HFF-Myc (cell line): Measurements from ENCODE around the gene PGAP3.
"Not testable (repeated sequence)": the region's sequence is repeated elsewhere in the genome, so short reads cannot be mapped to it uniquely, and the experiment has no call there.

Source experiments
- DNase-seq: peaks from one replicate; pipeline ENCODE4 v3.0.0-alpha.2; 2011; ENCODE audit warnings: low read depth; ENCODE audit errors: extremely low read depth
- H3K4me3 ChIP-seq: replicated peaks from 2 replicates; pipeline ENCODE4 v1.5.1; 2011; ENCODE audit warnings: low read depth, mild to moderate bottlenecking, control low read depth, low read length
- TF ChIP-seq, protein P1 (sequence below): IDR thresholded peaks from 2 replicates; pipeline ENCODE4 v1.5.1; 2012; ENCODE audit warnings: mild to moderate bottlenecking, low read depth, low read length, control low read depth; ENCODE audit errors: missing control alignments

The PGAP3 gene

GRCh38 chr17:39701012-39701783 lies 13.3 kb upstream of the PGAP3 start:
- TF ChIP-seq, protein P1, sequence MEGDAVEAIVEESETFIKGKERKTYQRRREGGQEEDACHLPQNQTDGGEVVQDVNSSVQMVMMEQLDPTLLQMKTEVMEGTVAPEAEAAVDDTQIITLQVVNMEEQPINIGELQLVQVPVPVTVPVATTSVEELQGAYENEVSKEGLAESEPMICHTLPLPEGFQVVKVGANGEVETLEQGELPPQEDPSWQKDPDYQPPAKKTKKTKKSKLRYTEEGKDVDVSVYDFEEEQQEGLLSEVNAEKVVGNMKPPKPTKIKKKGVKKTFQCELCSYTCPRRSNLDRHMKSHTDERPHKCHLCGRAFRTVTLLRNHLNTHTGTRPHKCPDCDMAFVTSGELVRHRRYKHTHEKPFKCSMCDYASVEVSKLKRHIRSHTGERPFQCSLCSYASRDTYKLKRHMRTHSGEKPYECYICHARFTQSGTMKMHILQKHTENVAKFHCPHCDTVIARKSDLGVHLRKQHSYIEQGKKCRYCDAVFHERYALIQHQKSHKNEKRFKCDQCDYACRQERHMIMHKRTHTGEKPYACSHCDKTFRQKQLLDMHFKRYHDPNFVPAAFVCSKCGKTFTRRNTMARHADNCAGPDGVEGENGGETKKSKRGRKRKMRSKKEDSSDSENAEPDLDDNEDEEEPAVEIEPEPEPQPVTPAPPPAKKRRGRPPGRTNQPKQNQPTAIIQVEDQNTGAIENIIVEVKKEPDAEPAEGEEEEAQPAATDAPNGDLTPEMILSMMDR = no peak

DNA sequence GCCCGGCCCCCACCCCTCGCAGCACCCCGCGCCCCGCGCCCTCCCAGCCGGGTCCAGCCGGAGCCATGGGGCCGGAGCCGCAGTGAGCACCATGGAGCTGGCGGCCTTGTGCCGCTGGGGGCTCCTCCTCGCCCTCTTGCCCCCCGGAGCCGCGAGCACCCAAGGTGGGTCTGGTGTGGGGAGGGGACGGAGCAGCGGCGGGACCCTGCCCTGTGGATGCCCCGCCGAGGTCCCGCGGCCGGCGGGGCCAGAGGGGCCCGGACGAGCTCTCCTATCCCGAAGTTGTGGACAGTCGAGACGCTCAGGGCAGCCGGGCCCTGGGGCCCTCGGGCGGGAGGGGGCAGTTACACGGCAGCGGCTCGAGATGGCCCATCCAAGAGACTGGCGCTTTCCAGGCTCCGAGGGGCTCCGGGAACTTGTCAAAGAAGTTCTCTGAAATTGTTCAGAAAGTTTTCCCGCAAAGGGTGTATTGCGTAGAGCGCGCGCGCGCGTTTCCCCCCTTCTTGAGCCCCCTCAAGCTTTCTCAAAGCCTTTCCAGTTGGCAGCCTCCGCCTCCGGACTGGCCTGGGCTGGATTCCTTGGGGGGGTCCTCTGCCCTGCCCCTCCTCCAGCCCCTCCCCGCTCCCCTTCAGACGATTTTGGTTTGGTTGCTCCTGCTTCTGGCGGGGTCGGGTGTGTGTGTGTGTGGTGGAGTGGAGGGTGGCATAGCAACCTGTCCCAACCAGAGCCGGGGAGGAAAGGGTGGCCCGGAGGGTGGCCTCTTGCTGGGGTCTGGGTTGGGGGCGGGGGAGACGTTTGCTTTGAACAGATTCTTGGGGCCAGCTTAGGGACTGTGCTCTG lies 12.5 kb upstream of the PGAP3 start:
- TF ChIP-seq, protein P1 = no peak
- no peak for DNase-seq
- H3K4me3 ChIP-seq = peak overlapping the region; percentile 67

More at GRCh38 chr17:39701012-39701783, 13.3 kb upstream of the PGAP3 start:
- no peak for DNase-seq
- peak overlapping the region; percentile 67 for H3K4me3 ChIP-seq

DNA sequence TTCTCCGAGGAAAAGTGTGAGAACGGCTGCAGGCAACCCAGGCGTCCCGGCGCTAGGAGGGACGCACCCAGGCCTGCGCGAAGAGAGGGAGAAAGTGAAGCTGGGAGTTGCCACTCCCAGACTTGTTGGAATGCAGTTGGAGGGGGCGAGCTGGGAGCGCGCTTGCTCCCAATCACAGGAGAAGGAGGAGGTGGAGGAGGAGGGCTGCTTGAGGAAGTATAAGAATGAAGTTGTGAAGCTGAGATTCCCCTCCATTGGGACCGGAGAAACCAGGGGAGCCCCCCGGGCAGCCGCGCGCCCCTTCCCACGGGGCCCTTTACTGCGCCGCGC lies 11.9 kb upstream of the PGAP3 start, which contains the start of gene ERBB2:
ERBB2 (plus strand) TSS at position 247 of the 330 bp plus-strand sequence. CDS start 175 bp downstream, outside the sequence.
- peak within 1 kb of the TSS; percentile 67 for H3K4me3 ChIP-seq
- DNase-seq = no peak
- TF ChIP-seq, protein P1 = no peak

- not testable (repeated sequence) for DNase-seq
- H3K4me3 ChIP-seq = peak overlapping the region; percentile 67
Measured at GRCh38 chr17:39699157-39699817, 11.4 kb upstream of the PGAP3 start.

GRCh38 chr17:39697961-39698360 lies 10.1 kb upstream of the PGAP3 start:
- TF ChIP-seq, protein P1 = no peak
- no peak for DNase-seq
- no peak overlapping the region for H3K4me3 ChIP-seq

DNA sequence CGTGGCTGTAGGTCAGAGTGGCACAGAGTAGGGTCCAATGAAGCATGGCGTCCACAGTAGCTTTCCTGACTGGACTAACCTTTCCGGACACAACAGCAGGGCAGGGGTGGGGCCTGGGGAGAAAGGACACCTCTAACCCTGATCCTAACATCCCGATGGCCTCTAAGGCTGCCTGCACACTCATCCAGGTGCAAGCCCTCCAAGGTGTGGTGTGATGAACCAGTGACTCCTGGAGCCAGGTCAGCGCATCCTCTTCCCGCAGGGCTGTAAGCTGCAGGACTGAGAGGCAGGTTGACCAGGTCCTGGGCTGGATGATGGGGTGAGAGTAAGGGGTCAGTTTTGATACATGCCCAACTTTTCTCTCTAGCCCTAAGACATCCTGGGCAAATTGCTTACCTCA lies 8.9 kb upstream of the PGAP3 start:
- TF ChIP-seq, protein P1 = no peak
- H3K4me3 ChIP-seq = no peak overlapping the region
- no peak for DNase-seq

GRCh38 chr17:39695089-39695474 lies 7.2 kb upstream of the PGAP3 start:
- no peak for DNase-seq
- H3K4me3 ChIP-seq = no peak overlapping the region
- TF ChIP-seq, protein P1 = no peak
